ENCODE results near the gene GNAS.
"Not testable (repeated sequence)": the region's sequence is repeated elsewhere in the genome, so short reads cannot be mapped to it uniquely, and the experiment has no call there.

GNAS gene

GRCh38 chr20:58828136-58828535, 24.4 kb upstream of the GNAS start:
- no peak for TF ChIP-seq CTCF (IDR thresholded peaks at IDR 0.05; ENCODE audit: low read depth, low read length)

GRCh38 chr20:58828804-58829203, 23.7 kb upstream of the GNAS start:
- not testable (repeated sequence) for H3K4me3 ChIP-seq (ENCODE audit: low read depth, low read length)

More at GRCh38 chr20:58828136-58828535, 24.4 kb upstream of the GNAS start:
- no peak overlapping the region for H3K4me3 ChIP-seq (ENCODE audit: low read depth, low read length)

- H3K4me3 ChIP-seq (ENCODE audit: low read depth, low read length) = no peak overlapping the region
- TF ChIP-seq CTCF (IDR thresholded peaks at IDR 0.05; ENCODE audit: low read depth, low read length) = no peak
Observed at GRCh38 chr20:58829531-58829941, 23.0 kb upstream of the GNAS start.

- no peak for TF ChIP-seq CTCF (IDR thresholded peaks at IDR 0.05; ENCODE audit: low read depth, low read length)
- no peak overlapping the region for H3K4me3 ChIP-seq (ENCODE audit: low read depth, low read length)
Observed at GRCh38 chr20:58832457-58832856, 20.1 kb upstream of the GNAS start.

- H3K4me3 ChIP-seq (ENCODE audit: low read depth, low read length) = no peak overlapping the region
- no peak for TF ChIP-seq CTCF (IDR thresholded peaks at IDR 0.05; ENCODE audit: low read depth, low read length)
Observed at GRCh38 chr20:58833921-58834320, 18.6 kb upstream of the GNAS start.

- TF ChIP-seq CTCF (IDR thresholded peaks at IDR 0.05; ENCODE audit: low read depth, low read length) = no peak
- H3K4me3 ChIP-seq (ENCODE audit: low read depth, low read length) = no peak overlapping the region
Observed at GRCh38 chr20:58835231-58835630, 17.3 kb upstream of the GNAS start.

GRCh38 chr20:58836616-58837204, 15.8 kb upstream of the GNAS start:
- no peak overlapping the region for H3K4me3 ChIP-seq (ENCODE audit: low read depth, low read length)
- TF ChIP-seq CTCF (IDR thresholded peaks at IDR 0.05; ENCODE audit: low read depth, low read length) = no peak

- TF ChIP-seq CTCF (IDR thresholded peaks at IDR 0.05; ENCODE audit: low read depth, low read length) = no peak
- H3K4me3 ChIP-seq (ENCODE audit: low read depth, low read length) = no peak overlapping the region
Observed at GRCh38 chr20:58837717-58838116, 14.8 kb upstream of the GNAS start.

Measured in WI38 (cell line).